Chondrocyte (in vitro differentiated cells): ENCODE measurements around the gene KLC1. TPM values are rescaled to one million over a fixed set of nuclear protein-coding genes. Genes with fewer than 3 reads are reported as not detected.
A peak's percentile ranks its signal among the peaks of the same experiment; 100 is the strongest.

Experiments
- DNase-seq: peaks from one replicate; pipeline ENCODE4 v3.0.0; 2021; ENCODE audit warnings: mixed read lengths, low spot score
- H3K27ac Mint-ChIP-seq: one replicate; pipeline ENCODE4 v1.8.0; 2021; ENCODE audit warnings: mild to moderate bottlenecking, moderate library complexity, mixed read lengths; ENCODE audit not compliant: unreplicated experiment
- H3K27me3 Mint-ChIP-seq: 2 replicates; pipeline ENCODE4 v1.8.0; 2021; ENCODE audit warnings: low read depth, mixed read lengths
- H3K36me3 Mint-ChIP-seq: 2 replicates; pipeline ENCODE4 v1.8.0; 2021; ENCODE audit warnings: low read depth, mixed read lengths
- H3K4me1 Mint-ChIP-seq: 2 replicates; pipeline ENCODE4 v1.8.0; 2021; ENCODE audit warnings: low read depth, mild to moderate bottlenecking, mixed read lengths
- H3K4me3 Mint-ChIP-seq: one replicate; pipeline ENCODE4 v1.8.0; 2021; ENCODE audit warnings: mild to moderate bottlenecking, moderate library complexity, mixed read lengths; ENCODE audit not compliant: unreplicated experiment
- H3K9me3 Mint-ChIP-seq: 2 replicates; pipeline ENCODE4 v1.8.0; 2021; ENCODE audit warnings: low read depth, mixed read lengths
- total RNA-seq: library from RNA; stranded (reverse); gene quantifications from 3 replicates; pipeline ENCODE4 v1.2.1, GENCODE V29; 2021
- TF ChIP-seq, protein P1 (sequence below): fragments of 200-600 bp; sonication (generic); IDR thresholded peaks from 2 replicates; pipeline ENCODE4 v1.5.0; 2021; ENCODE audit warnings: antibody characterized with exemption, mild to moderate bottlenecking, moderate library complexity

Gene KLC1
- total RNA-seq, 1 donor from 2014 or later = 190 TPM

DNA sequence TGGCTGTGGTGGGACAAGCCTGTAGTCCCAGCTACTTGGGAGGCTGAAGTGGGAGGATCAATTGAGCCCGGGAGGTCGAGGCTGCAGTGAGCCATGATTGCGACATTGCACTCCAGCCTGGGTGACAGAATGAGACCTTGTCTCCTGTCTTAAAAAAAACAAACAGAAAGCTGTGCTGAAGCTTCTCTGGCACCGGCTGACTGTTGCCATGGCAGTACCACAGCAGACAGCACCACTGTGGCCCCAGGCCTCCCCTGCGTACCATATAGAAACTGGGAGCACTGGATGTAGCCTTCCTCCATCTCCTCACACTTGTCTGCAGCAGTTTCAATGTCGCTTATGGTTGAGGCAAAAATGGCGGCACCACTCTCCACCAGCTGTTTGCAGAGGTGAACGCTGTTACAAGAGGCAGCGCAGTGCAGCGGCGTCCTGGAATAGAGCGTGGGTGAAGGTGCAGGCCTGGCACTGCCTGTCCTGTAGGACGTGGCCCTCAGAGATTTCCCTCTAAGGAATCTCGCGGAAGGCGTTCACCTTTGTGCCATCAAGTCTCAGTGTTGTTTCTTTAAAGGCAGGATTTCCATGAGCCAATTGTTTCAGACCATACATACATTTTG lies 108.5 kb downstream of the KLC1 start:
- H3K4me3 Mint-ChIP-seq = no peak overlapping the region
- H3K9me3 Mint-ChIP-seq = no peaks in the 10 kb centered on the region
- no peaks in the 10 kb centered on the region for H3K27me3 Mint-ChIP-seq
- peak; percentile 70 for DNase-seq
- peaks cover 13% of the 10 kb centered on the region for H3K36me3 Mint-ChIP-seq
- H3K4me1 Mint-ChIP-seq = peaks cover 18% of the 10 kb centered on the region
- TF ChIP-seq, protein P1, sequence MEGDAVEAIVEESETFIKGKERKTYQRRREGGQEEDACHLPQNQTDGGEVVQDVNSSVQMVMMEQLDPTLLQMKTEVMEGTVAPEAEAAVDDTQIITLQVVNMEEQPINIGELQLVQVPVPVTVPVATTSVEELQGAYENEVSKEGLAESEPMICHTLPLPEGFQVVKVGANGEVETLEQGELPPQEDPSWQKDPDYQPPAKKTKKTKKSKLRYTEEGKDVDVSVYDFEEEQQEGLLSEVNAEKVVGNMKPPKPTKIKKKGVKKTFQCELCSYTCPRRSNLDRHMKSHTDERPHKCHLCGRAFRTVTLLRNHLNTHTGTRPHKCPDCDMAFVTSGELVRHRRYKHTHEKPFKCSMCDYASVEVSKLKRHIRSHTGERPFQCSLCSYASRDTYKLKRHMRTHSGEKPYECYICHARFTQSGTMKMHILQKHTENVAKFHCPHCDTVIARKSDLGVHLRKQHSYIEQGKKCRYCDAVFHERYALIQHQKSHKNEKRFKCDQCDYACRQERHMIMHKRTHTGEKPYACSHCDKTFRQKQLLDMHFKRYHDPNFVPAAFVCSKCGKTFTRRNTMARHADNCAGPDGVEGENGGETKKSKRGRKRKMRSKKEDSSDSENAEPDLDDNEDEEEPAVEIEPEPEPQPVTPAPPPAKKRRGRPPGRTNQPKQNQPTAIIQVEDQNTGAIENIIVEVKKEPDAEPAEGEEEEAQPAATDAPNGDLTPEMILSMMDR = no peak
- no peak overlapping the region for H3K27ac Mint-ChIP-seq

DNA sequence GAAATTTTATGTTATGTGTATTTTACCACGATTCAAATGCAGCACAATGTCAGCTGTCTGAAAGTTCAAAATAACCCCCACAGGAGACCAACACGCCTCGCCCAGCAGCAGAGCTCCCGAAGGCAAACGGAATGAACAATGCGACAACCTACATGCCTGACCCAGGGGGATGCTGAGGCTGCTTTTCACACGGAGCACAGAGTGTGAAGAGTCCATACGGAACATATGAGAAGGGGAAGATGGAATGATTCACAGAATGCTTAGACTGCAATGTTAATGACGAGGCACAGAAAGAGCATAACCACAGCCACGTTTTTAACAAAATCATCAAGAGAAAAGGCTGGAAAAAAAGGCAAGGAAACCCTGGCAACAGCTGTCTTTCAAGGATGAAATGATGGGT lies 109.2 kb downstream of the KLC1 start:
- Mint-ChIP-seq H3K4me1 (peaks cover 18% of the 10 kb centered on the region), H3K9me3 (no peaks in the 10 kb centered on the region), H3K27me3 (no peaks in the 10 kb centered on the region), H3K36me3 (peaks cover 9% of the 10 kb centered on the region), H3K27ac (no peak overlapping the region), H3K4me3 (no peak overlapping the region)
- TF ChIP-seq, protein P1 = no peak
- peak; percentile 35 for DNase-seq

DNA sequence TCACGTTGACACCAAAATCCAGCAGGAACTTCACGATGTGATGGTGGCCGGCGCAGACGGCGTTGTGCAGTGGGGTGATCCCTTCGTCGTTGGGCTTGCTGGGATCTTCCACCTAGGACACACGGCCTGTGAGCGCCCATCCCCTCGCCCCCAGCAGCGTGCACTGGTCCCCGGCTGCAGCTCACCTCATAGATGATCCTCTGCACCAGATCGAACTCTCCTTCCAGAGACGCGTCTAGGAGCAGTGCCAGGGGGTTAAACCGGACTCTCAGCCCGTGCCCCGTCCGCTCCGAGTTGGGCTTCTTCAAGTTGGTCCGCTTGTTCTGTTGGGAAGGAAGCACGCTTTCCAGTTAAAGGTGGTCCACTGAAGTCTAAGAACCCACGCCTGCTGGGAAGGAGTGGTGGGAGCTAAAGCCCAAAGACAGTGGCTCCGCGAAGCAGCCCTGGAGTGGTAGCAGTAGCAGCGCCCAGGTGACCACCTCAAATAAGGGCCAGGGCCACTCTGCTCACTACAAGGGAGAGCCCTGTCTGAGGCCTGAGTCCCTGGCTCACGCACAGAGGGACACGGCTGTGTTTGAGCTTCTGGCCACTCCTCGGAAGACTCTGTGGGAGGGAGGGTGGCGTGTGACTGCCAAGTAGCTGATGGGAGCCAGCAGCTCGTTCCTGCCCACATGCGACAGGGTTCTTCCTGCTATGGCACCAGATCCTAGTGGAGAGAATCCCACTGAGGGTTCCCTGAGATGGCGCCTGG lies 109.9 kb downstream of the KLC1 start:
- Mint-ChIP-seq H3K4me1 (peaks cover 18% of the 10 kb centered on the region), H3K36me3 (peaks cover 6% of the 10 kb centered on the region), H3K27me3 (no peaks in the 10 kb centered on the region), H3K27ac (no peak overlapping the region), H3K4me3 (no peak overlapping the region), H3K9me3 (no peaks in the 10 kb centered on the region)
- DNase-seq = peak; percentile 75
- TF ChIP-seq, protein P1 = no peak

DNA sequence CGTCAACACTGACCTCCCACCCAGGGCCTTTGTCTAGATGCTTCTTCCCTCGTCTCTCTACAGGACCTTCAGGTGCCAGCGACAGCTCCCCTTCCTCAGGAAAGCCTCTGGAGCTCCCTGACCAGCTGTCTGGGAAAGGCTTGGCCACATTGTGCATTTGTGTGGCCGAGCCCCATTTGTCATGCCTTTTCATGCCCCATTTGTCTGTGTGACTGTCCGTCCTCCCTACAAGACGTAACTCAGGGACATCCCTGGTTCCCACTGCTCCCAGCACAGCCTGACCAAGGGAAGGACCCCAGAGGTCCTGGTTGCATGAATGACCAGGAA lies 110.4 kb downstream of the KLC1 start:
- DNase-seq = peak; percentile 82
- no peak overlapping the region for H3K27ac Mint-ChIP-seq
- H3K4me3 Mint-ChIP-seq = no peak overlapping the region

DNA sequence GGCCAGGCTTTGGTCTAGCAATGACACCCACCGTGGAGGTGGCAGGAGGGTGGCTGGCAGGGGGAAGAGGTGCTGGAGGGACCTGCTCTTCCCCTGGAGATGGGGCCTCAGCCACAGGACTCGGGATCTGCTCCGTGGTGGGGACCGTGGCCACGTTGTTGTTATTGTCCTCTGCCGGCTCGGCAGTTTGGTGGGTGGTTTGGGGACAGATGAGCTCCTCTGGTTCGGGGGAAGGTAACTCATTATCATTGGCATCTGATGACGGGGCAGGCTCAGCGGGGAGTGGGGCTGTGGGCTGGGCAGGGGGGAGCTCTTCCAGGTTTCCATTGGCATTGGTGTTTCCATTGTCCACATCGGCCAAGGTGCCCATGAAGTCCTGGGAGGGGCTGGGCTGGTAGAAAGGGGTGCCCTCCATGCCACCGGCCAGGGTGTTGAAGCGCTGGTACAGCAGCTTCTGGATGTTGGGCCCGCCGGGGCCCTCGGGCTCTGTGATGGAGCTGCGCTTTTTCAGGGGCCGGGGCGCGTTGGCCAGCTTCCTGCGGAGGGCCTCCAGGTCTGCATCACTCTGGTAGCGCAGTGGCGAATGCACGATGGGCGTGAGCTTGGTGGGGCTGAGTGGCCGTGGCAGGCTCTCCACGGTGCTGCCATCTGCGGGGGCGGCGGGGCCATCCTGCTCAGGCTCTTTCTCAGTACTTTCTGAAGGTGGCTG lies 110.9 kb downstream of the KLC1 start:
- Mint-ChIP-seq H3K27me3 (no peaks in the 10 kb centered on the region), H3K4me1 (peaks cover 18% of the 10 kb centered on the region), H3K27ac (no peak overlapping the region), H3K9me3 (no peaks in the 10 kb centered on the region), H3K36me3 (peaks cover 6% of the 10 kb centered on the region), H3K4me3 (no peak overlapping the region)
- TF ChIP-seq, protein P1 = no peak
- DNase-seq = peak; percentile 79

More for the DNA sequence above, 110.4 kb downstream of the KLC1 start:
- TF ChIP-seq, protein P1 = no peak
- Mint-ChIP-seq H3K27me3 (no peaks in the 10 kb centered on the region), H3K9me3 (no peaks in the 10 kb centered on the region), H3K36me3 (peaks cover 6% of the 10 kb centered on the region), H3K4me1 (peaks cover 18% of the 10 kb centered on the region)
